ENCODE data around the gene GALNT2.

GRCh38 chr1:230188826-230189225, 121.8 kb downstream of the GALNT2 start:
- TF ChIP-seq CTCF (conservative IDR thresholded peaks at IDR 0.05; ENCODE audit: low read depth in 2 of 2) (no peak), EZH2phosphoT487 (IDR thresholded peaks at IDR 0.05; ENCODE audit: unreplicated experiment) (no peak)

Data from GM23338 (cell line).